Inferior parietal cortex (tissue), 1 donor: ENCODE measurements around the gene SYNE2.
A peak's percentile ranks its signal among the peaks of the same experiment; 100 is the strongest.
"Not testable (repeated sequence)": the region's sequence is repeated elsewhere in the genome, so short reads cannot be mapped to it uniquely, and the experiment has no call there.

ENCODE experiments used
- DNase-seq: peaks from one replicate; pipeline ENCODE4 v3.0.0-alpha.2; 2016; ENCODE audit errors: extremely low spot score

SYNE2 gene

DNA sequence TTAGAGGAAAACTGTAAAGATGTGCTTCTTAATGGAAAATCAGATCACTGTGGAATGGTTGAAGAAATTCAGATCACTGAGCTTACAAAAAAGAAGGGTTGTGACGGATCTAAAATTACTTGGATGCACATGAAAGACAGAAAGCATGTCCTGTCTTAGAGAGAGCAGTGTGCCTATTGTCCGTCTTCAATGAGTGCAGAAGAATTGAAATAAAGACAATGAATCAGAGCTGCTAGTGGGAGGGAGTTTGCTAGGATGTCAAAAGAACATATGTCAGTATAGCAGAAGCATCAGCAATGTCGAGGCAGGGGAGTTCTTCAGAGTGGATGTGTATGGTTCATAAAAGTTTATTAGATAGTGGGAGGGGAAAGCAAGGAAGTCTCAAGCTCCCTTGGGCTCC, 172.7 kb downstream of the SYNE2 start:
- no peak for DNase-seq

DNA sequence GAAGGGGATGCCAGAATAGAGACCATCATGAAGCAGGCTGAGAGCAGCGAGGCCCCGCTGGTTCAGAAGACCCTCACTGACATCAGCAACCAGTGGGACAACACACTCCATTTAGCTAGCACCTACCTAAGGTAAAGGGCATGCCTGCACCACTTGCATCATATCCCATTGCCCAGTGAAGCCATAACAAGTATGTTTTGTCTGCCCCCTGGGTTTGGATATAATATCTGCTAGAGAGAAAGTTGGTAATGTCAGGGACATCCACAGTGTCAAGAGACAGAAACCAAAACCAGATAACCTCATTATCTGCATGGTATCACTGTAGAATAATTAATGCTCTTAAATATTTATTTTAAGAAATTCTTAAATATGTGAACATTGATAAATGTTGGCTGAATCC, 173.8 kb downstream of the SYNE2 start:
- no peak for DNase-seq

DNA sequence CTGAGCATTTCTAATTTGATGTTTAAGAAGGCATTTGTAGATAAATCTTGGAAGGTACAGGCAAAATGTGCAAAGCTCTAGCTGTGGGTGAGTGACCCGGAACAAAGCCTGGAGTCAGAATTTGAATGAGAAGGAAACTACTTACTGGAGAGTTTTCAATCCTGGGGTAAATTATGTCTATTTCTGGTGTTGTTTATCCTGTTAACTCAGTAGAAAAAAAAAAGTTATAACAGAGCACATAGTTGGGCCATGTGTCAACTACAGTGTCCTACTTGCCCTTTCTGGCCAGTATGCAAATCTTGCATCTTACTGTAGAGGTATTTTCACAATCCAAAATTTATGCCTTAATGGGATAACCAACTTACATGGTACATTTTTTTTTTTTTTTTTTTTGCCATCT, 182.3 kb downstream of the SYNE2 start:
- no peak for DNase-seq

DNA sequence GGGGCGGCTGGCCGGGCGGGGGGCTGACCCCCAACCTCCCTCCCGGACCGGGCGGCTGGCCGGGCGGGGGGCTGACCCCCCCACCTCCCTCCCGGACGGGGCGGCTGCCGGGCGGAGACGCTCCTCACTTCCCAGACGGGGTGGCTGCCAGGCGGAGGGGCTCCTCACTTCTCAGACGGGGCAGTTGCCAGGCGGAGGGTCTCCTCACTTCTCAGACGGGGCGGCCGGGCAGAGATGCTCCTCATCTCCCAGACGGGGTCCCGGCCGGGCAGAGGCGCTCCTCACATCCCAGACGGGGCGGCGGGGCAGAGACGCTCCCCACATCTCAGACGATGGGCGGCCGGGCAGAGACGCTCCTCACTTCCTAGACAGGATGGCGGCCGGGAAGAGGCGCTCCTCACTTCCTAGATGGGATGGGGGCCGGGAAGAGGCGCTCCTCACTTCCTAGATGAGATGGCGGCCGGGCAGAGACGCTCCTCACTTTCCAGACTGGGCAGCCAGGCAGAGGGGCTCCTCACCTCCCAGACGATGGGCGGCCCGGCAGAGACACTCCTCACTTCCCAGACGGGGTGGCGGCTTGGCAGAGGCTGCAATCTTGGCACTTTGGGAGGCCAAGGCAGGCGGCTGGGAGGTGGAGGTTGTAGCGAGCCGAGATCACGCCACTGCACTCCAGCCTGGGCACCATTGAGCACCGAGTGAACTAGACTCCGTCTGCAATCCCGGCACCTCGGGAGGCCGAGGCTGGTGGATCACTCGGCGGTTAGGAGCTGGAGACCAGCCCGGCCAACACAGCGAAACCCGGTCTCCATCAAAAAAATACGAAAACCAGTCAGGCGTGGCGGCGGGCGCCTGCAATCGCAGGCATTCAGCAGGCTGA, 185.3 kb downstream of the SYNE2 start:
- DNase-seq = not testable (repeated sequence)

DNA sequence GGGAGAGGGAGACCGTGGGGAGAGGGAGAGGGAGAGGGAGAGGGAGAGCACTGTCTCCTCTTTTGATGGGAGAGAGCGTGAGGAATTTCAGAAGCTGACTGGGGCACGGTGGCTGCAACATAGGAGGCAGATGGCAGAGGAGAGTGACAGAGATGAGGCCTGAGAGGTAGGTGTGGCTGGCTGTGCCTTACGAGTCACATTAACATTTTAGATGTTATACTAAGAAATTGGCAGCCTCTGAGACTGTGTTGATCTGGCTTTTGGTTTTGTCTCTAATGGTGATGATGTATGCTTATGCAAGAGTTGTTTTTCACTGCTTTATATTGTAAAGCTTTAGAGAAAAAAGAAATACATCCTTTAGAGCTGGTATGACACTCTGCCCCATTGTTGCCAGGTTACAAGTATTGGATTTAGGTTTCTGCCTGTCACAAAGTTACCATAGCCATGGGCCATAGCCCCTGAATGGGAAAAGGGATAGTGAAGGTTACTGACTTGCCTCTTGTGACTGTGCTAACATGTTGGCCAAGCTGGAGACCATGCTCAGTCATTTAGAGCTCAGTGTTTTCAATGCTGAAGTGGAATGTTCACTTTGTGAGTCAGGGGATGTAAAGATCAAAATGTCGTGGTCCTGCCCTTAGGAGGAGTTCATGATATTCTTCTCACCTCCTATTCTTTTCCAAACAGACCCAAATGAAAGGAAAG, 186.2 kb downstream of the SYNE2 start:
- DNase-seq = no peak

DNA sequence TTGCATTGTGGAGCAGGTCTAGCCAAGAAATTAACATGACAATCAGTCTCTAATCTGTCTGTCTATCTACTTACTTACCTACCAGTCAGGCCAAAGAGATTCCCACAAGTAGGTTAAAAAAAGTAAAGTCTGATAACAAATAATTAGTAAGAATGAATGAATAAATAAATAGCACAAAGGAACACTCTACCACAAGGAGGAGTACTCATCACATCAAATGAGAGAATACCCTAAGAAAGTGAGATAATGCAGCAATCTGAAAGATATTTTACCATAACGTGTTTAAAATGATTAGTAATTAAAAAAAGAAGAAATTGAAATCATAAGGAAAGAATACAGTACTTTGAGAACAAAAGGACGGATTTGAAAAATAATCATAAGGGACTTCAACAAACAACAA, 187.2 kb downstream of the SYNE2 start:
- no peak for DNase-seq

DNA sequence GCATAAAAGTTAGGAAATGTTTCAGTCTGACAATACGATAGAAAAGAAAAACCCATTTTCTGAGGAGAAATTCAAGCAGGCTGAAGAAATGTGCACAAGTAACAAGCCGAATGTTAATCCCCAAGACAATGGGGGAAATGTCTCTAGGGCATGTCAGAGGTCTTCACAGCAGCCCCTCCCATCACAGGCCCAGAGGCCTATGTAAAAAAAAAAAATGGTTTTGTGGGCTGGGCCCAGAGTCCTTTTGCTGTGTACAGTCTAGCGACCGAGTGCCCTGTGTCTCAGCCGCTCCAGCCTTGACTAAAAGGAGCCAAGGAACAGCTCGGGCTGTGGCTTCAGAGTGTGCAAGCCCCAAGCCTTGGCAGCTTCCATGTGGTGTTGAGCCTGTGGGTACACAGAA, 190.5 kb downstream of the SYNE2 start:
- DNase-seq = not testable (repeated sequence)

DNA sequence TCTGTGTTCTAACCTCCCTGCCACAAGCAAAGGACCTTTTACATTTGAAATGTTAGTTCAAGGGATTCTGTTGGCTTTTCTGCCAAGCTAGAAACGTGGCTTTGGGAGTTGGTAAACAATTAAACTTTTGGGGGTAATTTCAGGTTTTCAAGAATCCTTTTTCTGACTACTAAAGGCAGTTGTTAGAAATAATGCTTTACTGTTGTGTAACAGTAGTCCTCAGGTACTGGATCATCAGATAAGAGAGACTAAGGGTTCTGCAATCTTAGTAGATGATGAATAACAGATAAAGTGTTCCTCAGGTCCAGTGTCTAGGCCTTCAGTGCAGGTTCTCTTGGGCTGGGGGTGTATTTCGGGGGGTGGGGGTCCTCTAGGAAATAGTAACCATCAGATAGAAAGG, 192.3 kb downstream of the SYNE2 start:
- no peak for DNase-seq

DNA sequence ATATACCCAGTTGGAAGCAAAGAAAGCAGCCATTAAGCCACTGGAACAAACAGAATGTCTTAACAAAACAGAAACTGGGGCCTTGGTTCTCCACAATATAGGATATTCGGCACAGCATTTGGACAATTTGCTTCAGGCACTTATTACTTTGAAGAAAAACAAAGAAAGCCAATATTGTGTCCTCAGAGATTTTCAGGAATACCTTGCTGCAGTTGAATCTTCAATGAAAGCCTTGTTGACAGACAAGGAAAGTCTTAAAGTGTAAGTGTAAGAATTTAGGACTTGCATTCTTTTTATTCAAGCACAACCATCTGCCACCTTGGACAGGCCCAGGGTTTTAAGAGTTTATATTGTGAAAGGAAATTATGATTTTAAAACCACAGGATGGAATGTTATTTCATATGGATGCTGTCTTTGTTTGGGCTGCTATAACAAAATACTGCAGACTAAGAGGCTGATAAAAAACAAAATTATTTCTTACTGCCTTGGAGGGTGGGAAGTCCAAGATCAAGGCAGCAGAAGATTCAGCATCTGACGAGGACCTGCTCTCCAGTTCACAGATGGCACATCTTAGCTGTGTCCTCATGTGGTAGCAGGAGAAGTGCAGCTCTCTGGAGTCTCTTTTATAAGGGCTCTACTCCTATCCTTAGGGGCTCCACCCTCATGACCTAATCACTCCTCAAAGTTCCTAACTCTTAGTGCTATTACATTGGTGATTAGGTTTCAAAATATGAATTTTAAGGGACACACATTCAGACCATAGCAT, 197.0 kb downstream of the SYNE2 start:
- no peak for DNase-seq

DNA sequence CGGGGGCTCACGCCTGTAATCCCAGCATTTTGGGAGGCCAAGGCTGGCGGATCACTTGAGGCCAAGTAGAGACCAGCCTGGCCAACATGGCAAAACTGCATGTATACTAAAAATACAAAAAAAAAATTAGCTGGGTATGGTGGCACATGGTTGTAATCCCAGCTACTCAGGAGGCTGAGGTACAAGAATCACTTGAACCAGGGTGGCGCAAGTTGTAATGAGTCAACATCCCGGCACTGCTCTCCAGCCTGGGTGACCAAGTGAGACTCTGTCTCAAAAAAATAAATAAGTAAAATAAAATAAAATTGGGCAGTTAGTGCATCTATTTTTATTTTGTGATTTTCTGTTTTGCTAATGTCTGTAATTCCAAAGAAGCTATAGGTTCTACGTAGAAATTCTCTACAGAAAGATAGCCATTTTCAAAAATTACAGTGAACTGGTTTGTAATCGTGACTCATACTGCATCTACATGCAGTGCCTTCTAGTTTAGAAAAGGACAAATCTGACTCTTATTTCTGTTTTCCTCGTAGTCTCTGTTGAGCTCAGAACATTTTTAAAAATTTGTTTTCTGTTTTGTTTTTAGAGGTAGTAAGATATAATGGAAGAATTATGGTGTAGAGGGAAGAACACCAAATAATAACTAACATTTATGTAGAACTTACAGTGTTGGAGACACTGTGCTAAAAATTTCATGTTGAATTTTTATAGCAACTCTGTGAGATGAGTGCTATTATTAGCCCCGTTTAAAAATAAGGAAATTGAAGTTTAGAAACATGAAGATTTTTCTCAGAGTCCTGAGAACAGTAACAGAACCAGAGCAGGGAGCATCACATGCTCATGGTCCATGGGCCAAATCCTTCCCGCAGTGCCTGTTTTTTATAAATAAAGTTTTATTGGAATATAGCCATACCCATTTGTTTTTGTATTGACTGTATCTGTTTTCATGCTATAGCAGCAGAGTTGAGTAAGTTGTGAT, 201.2 kb downstream of the SYNE2 start:
- DNase-seq = peak; percentile 29

DNA sequence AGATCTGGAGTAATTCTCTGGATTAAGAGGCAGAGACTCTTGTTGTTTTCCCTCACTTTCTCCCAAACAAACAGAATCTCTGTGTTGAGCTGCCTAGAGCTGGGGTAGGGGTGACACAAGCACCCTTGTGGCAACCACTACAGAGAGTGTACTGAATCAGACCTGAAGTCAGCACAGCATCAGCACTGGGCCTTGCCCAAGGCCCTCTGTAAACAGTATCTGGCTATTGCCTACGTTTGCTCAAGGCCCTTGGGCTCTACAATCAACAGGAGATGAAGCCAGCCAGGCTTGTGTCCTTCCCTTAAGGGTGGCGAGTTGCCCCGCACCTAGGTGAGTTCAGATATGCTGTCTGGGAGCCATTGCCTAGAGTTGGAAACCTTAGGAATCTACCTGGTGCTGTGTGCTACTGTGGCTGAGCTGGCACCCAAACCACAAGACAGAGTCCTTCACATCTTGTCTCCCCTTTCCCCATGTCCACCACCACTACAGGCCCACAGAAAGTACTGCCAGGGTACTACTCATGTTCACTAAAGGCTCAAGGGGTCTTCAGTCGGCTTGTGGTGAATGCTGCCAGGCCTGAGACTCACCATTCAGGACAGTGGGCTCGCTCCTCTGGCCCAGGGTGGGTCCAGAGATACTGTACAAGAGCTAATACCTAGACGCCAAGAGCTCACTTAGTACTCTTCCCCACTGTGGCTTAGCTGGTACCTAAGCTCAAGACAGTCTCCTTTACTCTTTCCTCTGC, 206.8 kb downstream of the SYNE2 start:
- no peak for DNase-seq

DNA sequence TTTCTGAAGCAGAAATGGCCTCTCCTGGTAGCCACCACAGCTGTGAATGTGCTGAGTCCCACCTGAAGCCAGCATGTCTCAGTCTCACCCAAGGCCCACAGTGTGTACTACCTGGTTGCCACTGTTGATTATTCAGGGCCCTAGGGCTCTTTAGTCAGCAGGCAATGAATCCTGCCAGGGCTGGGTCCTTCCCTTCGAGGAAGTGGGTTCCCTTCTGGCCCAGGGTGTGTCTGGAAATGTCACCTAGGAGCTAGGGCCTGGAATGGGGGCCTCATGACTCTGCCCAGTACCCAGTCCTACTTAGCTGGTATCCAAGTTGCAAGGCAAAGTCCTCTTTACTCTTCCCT, 207.4 kb downstream of the SYNE2 start:
- DNase-seq = no peak

DNA sequence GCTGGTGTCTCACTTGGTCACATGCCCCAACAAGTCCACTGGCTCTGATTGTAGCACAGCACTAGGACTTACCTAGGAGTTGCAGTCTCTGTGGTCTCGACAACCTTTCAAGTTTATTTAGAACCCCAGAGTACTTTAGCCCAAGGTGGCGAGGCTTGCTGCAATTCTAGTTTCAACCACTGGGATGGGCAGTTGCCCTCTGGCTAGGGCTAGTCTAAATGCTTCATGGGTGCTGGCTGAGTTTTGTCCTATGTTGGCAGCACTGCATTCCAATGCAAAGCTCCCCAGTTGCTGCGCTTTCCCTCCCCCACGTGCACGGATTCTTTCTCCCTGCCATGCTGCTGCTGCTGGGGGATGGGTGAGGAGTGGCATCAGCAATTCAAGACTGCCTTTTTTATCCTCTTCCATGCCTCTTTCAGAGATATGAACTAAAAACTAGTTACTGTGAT, 207.9 kb downstream of the SYNE2 start:
- no peak for DNase-seq

DNA sequence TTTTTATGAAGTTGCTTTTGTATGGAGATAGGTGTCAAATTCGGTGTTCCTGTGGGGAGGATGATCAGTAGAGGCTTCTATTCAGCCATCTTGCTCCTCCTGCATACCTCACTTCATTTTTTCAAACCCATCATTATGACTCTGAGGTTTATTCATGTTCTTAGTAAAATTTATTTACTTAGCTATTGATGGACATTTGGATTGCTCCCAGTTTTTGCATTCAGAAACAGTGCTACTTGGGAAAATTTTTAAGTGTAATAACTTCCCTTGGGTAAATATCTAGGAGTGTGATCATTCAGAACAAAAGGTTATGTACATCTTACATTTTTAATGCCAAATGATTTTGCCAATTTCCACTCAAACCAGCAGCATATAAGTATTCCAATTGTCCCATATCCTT, 208.3 kb downstream of the SYNE2 start:
- no peak for DNase-seq

DNA sequence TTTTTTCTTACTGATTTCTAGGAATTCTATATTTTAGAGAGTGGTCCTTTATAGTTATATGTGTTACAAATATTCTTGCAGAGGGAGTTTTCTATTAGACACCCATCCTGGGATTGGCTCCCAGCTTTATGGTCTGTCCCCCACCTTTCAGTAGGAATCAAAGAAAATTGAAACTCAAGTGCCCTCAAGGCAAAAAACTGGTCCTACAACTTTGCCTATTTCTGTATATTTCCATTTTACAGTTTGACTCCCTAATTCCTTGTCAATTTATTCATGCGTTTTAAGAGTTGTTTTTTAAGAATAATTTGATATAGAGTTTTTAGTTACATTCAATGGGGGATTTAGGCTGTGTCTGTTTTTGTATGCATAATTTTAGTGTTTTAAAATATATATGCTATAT, 208.9 kb downstream of the SYNE2 start:
- DNase-seq = no peak

DNA sequence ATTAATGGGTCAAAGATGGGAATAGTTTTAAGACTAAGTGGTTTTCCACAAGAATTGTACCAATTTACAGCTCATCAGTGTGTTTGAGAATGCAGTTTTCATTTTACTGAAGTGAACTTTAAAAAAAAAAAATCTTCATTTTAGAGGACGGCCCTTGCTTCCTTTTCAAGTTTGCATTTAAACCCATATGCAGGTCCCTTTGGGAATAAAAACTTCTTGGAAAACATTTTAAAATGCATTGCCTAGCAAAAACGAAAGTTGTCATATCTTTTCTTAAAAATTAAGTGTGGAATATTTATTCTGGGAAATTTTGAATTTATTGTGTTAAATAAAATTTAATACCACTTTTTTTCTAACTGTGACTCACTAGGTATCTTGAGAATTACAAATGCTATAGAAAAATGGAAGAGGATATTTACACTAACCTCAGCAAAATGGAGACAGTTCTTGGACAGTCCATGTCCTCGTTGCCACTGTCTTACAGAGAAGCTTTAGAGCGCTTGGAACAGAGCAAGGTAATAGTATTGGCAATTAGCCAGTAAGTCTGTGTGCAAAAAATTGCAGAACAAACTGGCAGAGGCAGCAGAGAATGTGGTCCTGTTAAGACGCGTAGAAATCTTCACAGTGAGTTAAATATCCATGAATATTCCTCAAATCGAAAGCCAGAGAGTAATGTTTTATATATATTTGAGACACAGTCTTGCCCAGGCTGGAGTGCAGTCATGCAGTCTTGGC, 209.7 kb downstream of the SYNE2 start:
- DNase-seq = no peak

DNA sequence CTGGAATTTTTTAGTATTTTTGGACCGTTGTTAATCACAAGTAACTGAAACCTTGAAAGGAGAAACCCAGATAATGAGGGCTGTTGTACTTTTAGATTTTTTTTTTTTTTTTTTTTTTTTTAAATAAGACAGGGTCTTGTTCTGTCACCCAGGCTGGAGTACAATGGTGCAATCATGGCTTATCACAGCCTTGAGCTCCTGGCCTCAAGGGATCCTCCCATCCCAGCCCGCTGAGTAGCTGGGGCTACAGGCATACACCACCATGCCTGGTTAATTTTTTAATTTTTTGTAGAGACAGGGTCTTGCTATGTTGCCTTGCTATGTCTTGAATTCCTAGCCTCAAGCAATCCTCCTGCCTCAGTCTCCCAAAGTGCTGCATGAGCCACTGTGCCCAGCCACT, 211.6 kb downstream of the SYNE2 start:
- no peak for DNase-seq

DNA sequence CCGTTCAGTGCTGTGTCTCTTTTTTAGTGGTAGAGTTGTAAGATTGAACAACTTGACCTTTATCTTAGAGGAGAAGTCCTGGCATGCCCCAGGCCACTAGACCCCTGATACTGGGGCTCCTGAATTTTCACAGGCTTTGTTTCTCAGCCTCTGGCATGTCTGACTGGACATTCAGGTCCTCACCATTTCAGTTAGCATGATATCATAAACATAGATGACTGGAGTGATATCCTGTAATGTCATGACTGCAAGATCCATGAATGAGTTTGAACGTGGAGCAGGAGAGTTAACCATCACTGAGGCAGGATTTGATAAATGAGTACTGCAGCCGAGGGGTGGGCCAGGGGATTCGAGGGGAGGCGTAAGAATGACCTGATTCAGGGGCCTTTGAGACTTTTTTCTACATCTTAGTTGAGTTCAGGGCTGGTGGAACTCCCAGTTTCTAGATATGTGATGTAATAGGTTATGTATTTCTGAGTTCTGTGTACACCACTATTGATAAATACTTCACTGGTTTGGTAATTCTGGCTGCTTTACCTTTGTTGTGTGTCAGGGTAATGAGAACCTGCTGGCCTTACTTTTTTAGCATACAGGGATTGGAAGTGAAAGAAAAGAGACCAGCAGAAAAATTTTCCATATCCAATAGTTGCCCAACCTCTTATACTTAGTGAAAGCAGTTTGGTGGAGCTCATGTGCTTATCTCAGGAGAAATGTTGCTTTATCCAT, 217.0 kb downstream of the SYNE2 start:
- no peak for DNase-seq

DNA sequence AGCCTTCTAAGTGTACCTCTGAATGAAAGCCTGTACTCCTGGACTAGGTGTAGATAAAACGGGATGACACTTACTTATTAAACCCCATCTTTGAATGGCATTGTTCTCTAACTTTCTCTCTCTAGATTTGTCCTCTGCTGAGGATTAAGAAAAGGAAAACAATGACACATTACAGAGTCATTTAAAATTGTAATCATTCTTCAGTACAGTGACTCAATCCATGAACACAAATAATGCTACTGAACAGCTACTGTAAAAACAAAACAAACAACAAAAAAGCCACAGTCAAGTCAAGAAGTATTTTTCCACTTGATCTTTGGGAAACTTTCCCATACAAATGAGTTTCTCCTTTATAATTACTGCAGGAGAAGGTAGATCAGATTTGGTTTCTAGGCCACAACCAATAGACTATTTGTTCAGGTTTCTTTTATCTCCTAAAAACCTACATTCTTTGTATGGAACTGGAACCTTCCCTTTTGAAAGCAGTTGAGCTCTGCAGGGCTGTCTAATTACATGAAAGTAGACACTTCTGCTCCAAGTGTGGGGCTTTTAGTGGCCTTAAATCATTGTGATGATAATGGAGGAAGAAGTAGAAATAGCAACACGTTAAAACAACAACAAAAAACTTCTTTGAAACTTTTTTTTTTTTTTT, 222.3 kb downstream of the SYNE2 start:
- DNase-seq = no peak
